GM12892 (cell line): ENCODE measurements around the gene LBHD2.

Experiments
- DNase-seq: peaks from one replicate; pipeline ENCODE4 v3.0.0; 2011; ENCODE audit not compliant: insufficient read length
- FAIRE-seq: peaks from 2 replicates; lab custom pipeline; 2011; peaks lifted over from hg19 to GRCh38; lab: Jason Lieb, UNC
- POLR2A ChIP-seq: IDR thresholded peaks from 2 replicates; pipeline ENCODE4 v1.6.1; 2011; ENCODE audit warnings: low read depth, low read length, control low read depth
- POLR2AphosphoS5 ChIP-seq: IDR thresholded peaks from 2 replicates; pipeline ENCODE4 v1.6.1; 2011; ENCODE audit warnings: low read depth, low read length, control low read depth
- TAF1 ChIP-seq: IDR thresholded peaks from 2 replicates; pipeline ENCODE4 v1.6.1; 2011; ENCODE audit warnings: low read depth, mild to moderate bottlenecking, control low read depth, low read length, borderline replicate concordance

Gene LBHD2

GRCh38 chr14:103134405-103134804, 50.4 kb downstream of the LBHD2 start:
- FAIRE-seq = no peak
- TF ChIP-seq POLR2AphosphoS5 (no peak), TAF1 (no peak), POLR2A (no peak)
- no peak for DNase-seq

- FAIRE-seq (no peak), DNase-seq (no peak)
- no peak for TF ChIP-seq TAF1
- no peak for TF ChIP-seq POLR2AphosphoS5
- no peak for TF ChIP-seq POLR2A
Observed at GRCh38 chr14:103134919-103135318, 50.9 kb downstream of the LBHD2 start.

GRCh38 chr14:103135333-103136260, 51.6 kb downstream of the LBHD2 start:
- DNase-seq (no peak), FAIRE-seq (no peak)
- no peak for TF ChIP-seq POLR2AphosphoS5

- DNase-seq (no peak), FAIRE-seq (no peak)
- TF ChIP-seq TAF1 (no peak), POLR2AphosphoS5 (no peak), POLR2A (no peak)
Observed at GRCh38 chr14:103136388-103137271, 52.6 kb downstream of the LBHD2 start.

GRCh38 chr14:103137689-103138300, 53.8 kb downstream of the LBHD2 start:
- no peak for TF ChIP-seq TAF1
- TF ChIP-seq POLR2AphosphoS5 = no peak
- TF ChIP-seq POLR2A = no peak; the same call in 1 of the 2 replicates
- DNase-seq = no peak
- no peak for FAIRE-seq

GRCh38 chr14:103138301-103139131, 54.5 kb downstream of the LBHD2 start:
- FAIRE-seq (no peak), DNase-seq (no peak)
- TF ChIP-seq POLR2A (no peak), TAF1 (no peak), POLR2AphosphoS5 (no peak)

- no peak for DNase-seq
- FAIRE-seq = no peak
- TF ChIP-seq POLR2A (no peak), POLR2AphosphoS5 (no peak), TAF1 (no peak)
Observed at GRCh38 chr14:103139132-103140025, 55.4 kb downstream of the LBHD2 start.
